ENCODE results near the gene EXOSC9. TPM values are rescaled to one million over a fixed set of nuclear protein-coding genes. Genes with fewer than 3 reads are reported as not detected.
A peak's percentile ranks its signal among the peaks of the same experiment; 100 is the strongest.

Gene EXOSC9
- polyA plus RNA-seq, 1 donor, result 71.0 TPM

DNA sequence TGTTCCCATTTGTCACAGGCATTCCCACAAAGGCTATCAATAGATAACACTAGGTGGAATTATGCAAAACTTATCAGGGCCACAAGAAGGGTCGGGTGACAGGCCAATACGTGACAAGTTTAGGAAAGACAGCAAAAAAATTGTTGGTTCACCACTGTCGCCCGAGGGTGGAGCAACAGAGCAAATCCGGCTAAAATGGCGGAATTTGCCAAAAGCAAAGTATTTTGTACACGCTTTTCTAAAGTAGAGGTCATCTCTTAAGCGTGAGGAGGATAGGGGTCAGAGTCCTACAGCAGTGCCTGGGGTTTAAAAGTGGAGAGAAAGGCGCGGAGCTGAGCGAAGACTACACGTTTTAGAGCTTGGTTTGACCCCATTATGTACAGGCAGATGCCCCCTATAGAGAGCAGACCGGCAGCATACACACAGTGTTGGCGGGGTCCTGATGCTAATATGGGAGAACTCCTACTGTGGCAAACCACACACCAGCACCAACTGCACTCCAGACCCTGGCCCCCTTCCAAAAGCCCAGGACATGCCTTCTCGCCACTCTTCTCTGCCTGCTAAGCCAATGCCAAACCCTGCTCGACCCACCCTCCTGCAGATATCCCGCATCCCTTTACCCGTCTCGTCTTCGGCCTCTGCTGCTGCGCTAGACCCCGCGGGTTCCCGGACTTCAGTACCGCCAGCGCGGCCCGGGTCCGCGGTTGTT is 21.8 kb downstream of the EXOSC9 start:
- no peak for DNase-seq

DNA sequence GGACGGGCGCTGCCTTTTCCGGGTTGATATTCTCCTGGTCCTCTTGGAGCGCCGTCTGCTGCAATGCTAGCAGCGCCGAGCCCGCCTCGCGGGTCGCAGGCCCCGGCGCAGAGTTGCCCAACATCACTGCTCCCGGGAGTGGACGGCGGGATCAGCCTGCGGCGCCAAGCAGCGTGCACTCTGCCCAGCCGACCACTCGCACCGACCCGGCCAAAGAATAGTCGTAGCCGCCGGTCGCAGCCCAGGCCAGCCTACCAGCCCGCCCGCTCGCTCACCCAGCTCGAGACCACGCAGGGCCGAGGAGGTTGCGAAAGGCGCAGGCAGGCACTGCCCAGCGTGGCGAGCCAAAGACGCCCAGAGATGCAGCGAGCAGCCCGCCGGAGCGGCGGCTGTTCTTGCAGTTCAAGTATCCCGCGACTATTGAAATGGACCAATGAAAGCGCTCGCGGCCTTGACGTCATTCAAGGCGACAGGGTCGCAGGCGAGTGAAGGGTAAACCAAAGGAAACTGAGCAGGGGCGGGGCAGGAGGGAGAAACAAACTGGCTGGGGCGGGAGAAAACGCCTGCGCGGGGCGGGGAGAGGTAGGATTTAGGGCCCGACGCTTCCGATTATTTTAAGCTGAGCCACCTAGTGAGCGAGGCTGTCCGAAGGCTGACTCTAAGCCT is 22.5 kb downstream of the EXOSC9 start, which contains the start of gene CCNA2:
TSS of gene CCNA2 (minus strand) at position 379 of the 666 bp plus-strand sequence. CDS start at position 124, 255 bp downstream.
- DNase-seq, result peak; percentile 96

DNA sequence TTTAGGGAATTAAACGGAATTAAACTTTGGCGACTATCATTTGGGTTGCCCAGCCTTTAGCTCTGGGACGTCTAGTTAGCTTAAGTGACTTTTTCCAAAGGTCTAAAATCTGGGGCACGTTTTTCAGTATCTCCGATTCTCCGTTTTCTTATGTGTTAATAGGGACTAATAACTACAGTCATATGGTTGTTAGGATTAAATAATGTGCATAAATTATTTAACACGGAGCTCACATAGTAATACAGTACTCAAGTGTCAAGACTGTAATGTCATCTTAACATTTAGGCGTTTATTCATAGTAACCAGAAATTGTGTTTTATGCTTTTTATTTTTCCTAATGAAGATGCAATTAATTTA is 23.0 kb downstream of the EXOSC9 start:
- no peak for DNase-seq

- DNase-seq, result no peak
Measured at GRCh38 chr4:121824950-121825349, 23.8 kb downstream of the EXOSC9 start.

- DNase-seq, result no peak
Measured at GRCh38 chr4:121827853-121828252, 26.7 kb downstream of the EXOSC9 start.

DNA sequence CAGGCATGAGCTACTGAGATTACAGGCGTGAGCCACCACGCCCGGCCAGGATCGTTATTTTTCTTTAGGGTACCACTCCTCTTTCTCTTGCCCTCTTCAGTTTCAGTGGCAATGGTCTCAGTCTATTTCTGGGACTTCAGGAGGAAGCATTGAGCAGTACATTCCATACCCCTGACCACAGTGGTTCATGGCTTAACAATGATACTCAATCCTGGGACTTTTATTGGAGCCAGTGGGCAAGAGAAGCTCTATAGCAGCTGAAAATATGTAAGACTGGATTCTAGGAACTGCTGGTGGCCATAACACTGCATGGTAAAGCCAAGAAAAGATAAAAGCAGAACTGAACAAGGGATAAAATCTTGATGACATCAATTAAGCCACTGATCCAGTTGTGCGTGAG is 28.4 kb downstream of the EXOSC9 start:
- no peak for DNase-seq

- DNase-seq, result no peak
Measured at GRCh38 chr4:121838136-121838535, 37.0 kb downstream of the EXOSC9 start.

DNA sequence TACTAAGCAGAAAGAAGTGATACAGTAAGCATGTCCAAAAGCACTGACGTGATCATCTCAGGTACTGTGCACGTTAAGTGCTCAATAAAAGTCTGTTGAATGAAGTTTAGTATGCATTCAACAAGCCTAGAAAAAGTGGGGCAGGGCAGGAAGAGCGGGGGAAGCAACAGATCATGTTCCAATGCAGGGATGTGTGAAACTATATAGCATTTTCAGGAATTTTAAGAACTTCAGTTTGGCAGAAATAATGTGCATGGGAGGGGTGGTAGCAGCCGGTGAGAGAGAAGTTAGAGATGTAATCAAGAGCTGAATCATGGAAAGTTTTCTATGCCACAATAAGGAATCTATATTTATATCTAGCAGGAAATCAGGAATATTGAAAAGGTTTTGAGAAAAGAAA is 41.7 kb downstream of the EXOSC9 start:
- no peak for DNase-seq

DNA sequence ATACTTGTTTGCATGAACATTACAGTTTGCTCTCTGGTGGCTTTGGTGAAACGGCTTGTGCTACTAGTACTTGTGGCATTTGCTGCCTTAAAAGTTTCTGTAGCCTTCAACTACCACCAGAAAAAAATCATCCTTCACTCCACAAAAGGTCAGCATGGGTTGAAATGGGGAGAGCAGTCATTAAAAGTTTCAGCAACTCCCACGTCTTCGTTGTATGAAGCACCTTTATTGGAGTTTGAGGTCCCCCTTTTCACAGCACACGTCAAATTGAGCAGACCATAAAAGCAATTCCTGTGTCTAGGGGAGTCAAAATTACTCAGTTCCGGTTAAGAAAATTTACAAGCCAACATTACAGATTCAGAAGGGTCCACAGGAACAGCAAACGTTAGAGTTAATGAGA is 45.5 kb downstream of the EXOSC9 start:
- no peak for DNase-seq

- no peak for DNase-seq
Measured at GRCh38 chr4:121851354-121851753, 50.2 kb downstream of the EXOSC9 start.

GRCh38 chr4:121860121-121860520 is 59.0 kb downstream of the EXOSC9 start:
- DNase-seq, result no peak

DNA sequence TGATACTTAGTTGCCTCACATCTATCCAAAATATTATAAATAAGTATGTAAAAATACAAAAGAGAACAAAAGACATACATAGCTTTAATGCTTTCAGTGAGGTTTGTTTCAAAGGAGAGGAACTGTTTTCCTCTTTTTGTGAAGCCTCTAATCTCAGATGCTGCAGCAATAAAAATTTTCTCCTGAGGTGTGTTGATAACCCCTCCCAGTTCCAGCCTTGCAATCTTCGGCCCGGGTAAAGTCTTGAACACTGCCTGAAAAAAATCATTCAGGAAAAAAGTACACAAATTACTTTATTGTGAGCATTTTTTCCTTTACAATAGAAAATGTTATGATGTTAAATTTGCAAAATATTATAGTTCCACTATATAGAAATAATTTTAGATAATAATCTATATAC is 60.3 kb downstream of the EXOSC9 start:
- no peak for DNase-seq

GRCh38 chr4:121863799-121864198 is 62.7 kb downstream of the EXOSC9 start:
- no peak for DNase-seq

Other genes with a start within 250 kb of the EXOSC9 start
- gene ANXA5, start 104.3 kb upstream of the EXOSC9 start, polyA plus RNA-seq (ENCODE audit: insufficient read length), result 382 TPM
- 0.47 TPM for gene SMIM43, start 36.2 kb upstream of the EXOSC9 start, polyA plus RNA-seq (ENCODE audit: insufficient read length)
- gene CCNA2, start 22.6 kb downstream of the EXOSC9 start, polyA plus RNA-seq (ENCODE audit: insufficient read length), result 49.8 TPM
- gene BBS7, start 69.2 kb downstream of the EXOSC9 start, polyA plus RNA-seq (ENCODE audit: insufficient read length), result 31.1 TPM
- gene TRPC3, start 150.7 kb downstream of the EXOSC9 start, polyA plus RNA-seq (ENCODE audit: insufficient read length), result 2.2 TPM